Smooth muscle cell (in vitro differentiated cells): Measurements from ENCODE around the gene RABAC1. TPM values are rescaled to one million over a fixed set of nuclear protein-coding genes. Genes with fewer than 3 reads are reported as not detected.

Source experiments
- DNase-seq: peaks from one replicate; lab custom pipeline; 2025; ENCODE audit not compliant: unreplicated experiment; lab: John Stamatoyannopoulos, UW
- H2AFZ ChIP-seq: fragments of 200-600 bp; sonication (generic); 2 replicates; pipeline ENCODE4 v1.6.0; 2016; ENCODE audit warnings: antibody characterized with exemption, low read depth, mild to moderate bottlenecking
- H3F3A ChIP-seq: fragments of 200-600 bp; sonication (generic); 2 replicates; pipeline ENCODE4 v1.6.0; 2017; ENCODE audit warnings: antibody characterized with exemption, low read depth
- H3K27ac ChIP-seq: fragments of 200-600 bp; sonication (generic); 2 replicates; pipeline ENCODE4 v1.5.1; 2016; ENCODE audit warnings: low read depth, mild to moderate bottlenecking
- H3K27me3 ChIP-seq: fragments of 200-600 bp; sonication (generic); 2 replicates; pipeline ENCODE4 v1.6.1; 2016; ENCODE audit warnings: low read depth, mild to moderate bottlenecking
- H3K36me3 ChIP-seq: fragments of 200-600 bp; sonication (generic); 2 replicates; pipeline ENCODE4 v1.5.1; 2016; ENCODE audit warnings: low read depth
- H3K4me1 ChIP-seq: fragments of 200-600 bp; sonication (generic); 2 replicates; pipeline ENCODE4 v1.5.1; 2016; ENCODE audit warnings: low read depth
- H3K4me2 ChIP-seq: fragments of 200-600 bp; sonication (generic); 2 replicates; pipeline ENCODE4 v1.6.0; 2016; ENCODE audit warnings: mild to moderate bottlenecking
- H3K4me3 ChIP-seq: fragments of 200-600 bp; sonication (generic); 2 replicates; pipeline ENCODE4 v1.5.1; 2016; ENCODE audit warnings: mild to moderate bottlenecking
- H3K79me2 ChIP-seq: fragments of 200-600 bp; sonication (generic); 2 replicates; pipeline ENCODE4 v1.6.0; 2016; ENCODE audit warnings: low read depth, mild to moderate bottlenecking
- H3K9ac ChIP-seq: fragments of 200-600 bp; sonication (generic); 2 replicates; pipeline ENCODE4 v1.6.0; 2016; ENCODE audit warnings: low read depth
- H3K9me3 ChIP-seq: fragments of 200-600 bp; sonication (generic); replicated peaks from 2 replicates; pipeline ENCODE4 v1.5.1; 2016; ENCODE audit warnings: low read depth
- H4K20me1 ChIP-seq: fragments of 200-600 bp; sonication (generic); 2 replicates; pipeline ENCODE4 v1.6.0; 2016; ENCODE audit warnings: low read depth
- CTCF ChIP-seq: fragments of 200-600 bp; sonication (generic); IDR thresholded peaks from 2 replicates; pipeline ENCODE4 v1.5.1; 2017; ENCODE audit warnings: borderline replicate concordance, mild to moderate bottlenecking, antibody characterized with exemption; ENCODE audit not compliant: insufficient read depth, poor library complexity, severe bottlenecking
- WGBS: methylation state at CpG from one replicate; pipeline ENCODE4 v1.1.7; 2016; ENCODE audit warnings: low lambda C conversion rate; 5-methylcytosine and 5-hydroxymethylcytosine counted together
- polyA plus RNA-seq: library from polyadenylated mRNA; unstranded; fragments of >200 nt; fragmentation: Nextera tagmentation; extraction: Ambion mirVana; gene quantifications from 2 replicates; pipeline ENCODE4 v1.2.1, GENCODE V29; 2016
- total RNA-seq: library from RNA; depleted of rRNA; stranded (reverse); fragments of >200 nt; gene quantifications from 2 replicates; pipeline ENCODE4 v1.2.3, GENCODE V29; 2014

Gene RABAC1
- total and polyA plus RNA-seq, 2 experiments from 2014 or later = 304 to 581 TPM

- no peak for TF ChIP-seq CTCF
- H4K20me1 ChIP-seq = no peaks in the 10 kb centered on the region
- H3K4me1 ChIP-seq = peaks cover 4% of the 10 kb centered on the region
- no peak overlapping the region for H3K9ac ChIP-seq
- no peaks in the 10 kb centered on the region for H3K9me3 ChIP-seq
- H3K36me3 ChIP-seq = no peaks in the 10 kb centered on the region
- no peaks in the 10 kb centered on the region for H3K79me2 ChIP-seq
- DNase-seq = no peak
- no peak overlapping the region for H3K27ac ChIP-seq
- peaks cover 78% of the 10 kb centered on the region for H3K27me3 ChIP-seq
- no peaks in the 10 kb centered on the region for H3F3A ChIP-seq
- WGBS = 53% methylated on average over 12 of the region's 12 CpGs
- H3K4me3 ChIP-seq = no peak overlapping the region
- H2AFZ ChIP-seq = no peak overlapping the region
- no peak overlapping the region for H3K4me2 ChIP-seq
These were observed 37.1 kb upstream of the RABAC1 start for GRCh38 chr19:41995959-41996797.

GRCh38 chr19:41994994-41995958 is 36.2 kb upstream of the RABAC1 start:
- no peaks in the 10 kb centered on the region for H4K20me1 ChIP-seq
- no peak overlapping the region for H3K4me2 ChIP-seq
- H3K4me1 ChIP-seq = peaks cover 4% of the 10 kb centered on the region
- peaks cover 77% of the 10 kb centered on the region for H3K27me3 ChIP-seq
- no peak overlapping the region for H2AFZ ChIP-seq
- H3K27ac ChIP-seq = no peak overlapping the region
- H3K9me3 ChIP-seq = no peaks in the 10 kb centered on the region
- H3K4me3 ChIP-seq = no peak overlapping the region
- TF ChIP-seq CTCF = no peak
- H3F3A ChIP-seq = no peaks in the 10 kb centered on the region
- DNase-seq = no peak
- 87% methylated on average over 19 of the region's 19 CpGs for WGBS
- H3K79me2 ChIP-seq = no peaks in the 10 kb centered on the region
- H3K9ac ChIP-seq = no peak overlapping the region
- no peaks in the 10 kb centered on the region for H3K36me3 ChIP-seq

- Histone ChIP-seq H3K4me3 (peak overlapping the region; percentile 49), H3K27ac (no peak overlapping the region), H3F3A (no peaks in the 10 kb centered on the region), H3K4me1 (peaks cover 4% of the 10 kb centered on the region), H2AFZ (no peak overlapping the region), H3K79me2 (no peaks in the 10 kb centered on the region), H3K9me3 (no peaks in the 10 kb centered on the region), H3K9ac (no peak overlapping the region), H3K36me3 (no peaks in the 10 kb centered on the region), H3K4me2 (peak overlapping the region; percentile 92), H3K27me3 (peaks cover 76% of the 10 kb centered on the region), H4K20me1 (no peaks in the 10 kb centered on the region)
- no peak for TF ChIP-seq CTCF
- DNase-seq = no peak
- 39% methylated on average over 7 of the region's 13 CpGs for WGBS
These were observed 35.4 kb upstream of the RABAC1 start for GRCh38 chr19:41994521-41994971.
